Stimulated activated CD4-positive, alpha-beta T cell treated with anti-CD3 and anti-CD28 coated beads, Interleukin-1b, Interleukin-23, amount 100 ng/mL, for 1 hour (primary cell): ENCODE data around the gene LHX6.
A peak's percentile ranks its signal among the peaks of the same experiment; 100 is the strongest.

Experiments
- DNase-seq, 2 donors: peaks; one replicate each; pipeline ENCODE4 v3.0.0-alpha.2; 2020; ENCODE audit warnings: low read depth in 2 of 2

The LHX6 gene

GRCh38 chr9:122190597-122191381, 38.0 kb downstream of the LHX6 start:
- no peak for DNase-seq

GRCh38 chr9:122188369-122188768, 40.4 kb downstream of the LHX6 start:
- DNase-seq: no peak

- DNase-seq: no peak
These were observed 41.8 kb downstream of the LHX6 start for GRCh38 chr9:122186777-122187470.

- DNase-seq: no peak
These were observed 42.5 kb downstream of the LHX6 start for GRCh38 chr9:122186301-122186700.

- no peak for DNase-seq
These were observed 44.2 kb downstream of the LHX6 start for GRCh38 chr9:122184551-122184950.

- no peak for DNase-seq
These were observed 45.3 kb downstream of the LHX6 start for GRCh38 chr9:122183501-122183900.

DNA sequence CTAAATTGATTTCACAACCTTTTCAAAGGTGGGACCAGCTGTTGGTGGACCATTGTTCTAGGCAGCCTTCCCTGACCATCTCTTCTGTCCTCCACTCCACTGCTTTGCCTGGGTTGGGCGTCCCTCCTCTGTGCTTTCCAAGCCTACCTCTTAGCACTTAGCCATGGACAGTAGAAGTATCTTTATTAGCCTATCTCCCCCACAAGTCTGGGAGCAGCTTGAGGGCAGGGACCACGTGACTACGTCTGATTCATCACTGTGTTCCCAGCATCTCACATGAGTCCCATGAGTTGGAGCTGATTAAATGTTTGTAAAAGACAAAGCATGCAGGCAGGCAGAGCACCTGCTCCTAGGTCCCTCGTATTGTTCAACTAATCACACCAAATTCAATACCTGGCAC, 48.1 kb downstream of the LHX6 start:
- no peak for DNase-seq

DNA sequence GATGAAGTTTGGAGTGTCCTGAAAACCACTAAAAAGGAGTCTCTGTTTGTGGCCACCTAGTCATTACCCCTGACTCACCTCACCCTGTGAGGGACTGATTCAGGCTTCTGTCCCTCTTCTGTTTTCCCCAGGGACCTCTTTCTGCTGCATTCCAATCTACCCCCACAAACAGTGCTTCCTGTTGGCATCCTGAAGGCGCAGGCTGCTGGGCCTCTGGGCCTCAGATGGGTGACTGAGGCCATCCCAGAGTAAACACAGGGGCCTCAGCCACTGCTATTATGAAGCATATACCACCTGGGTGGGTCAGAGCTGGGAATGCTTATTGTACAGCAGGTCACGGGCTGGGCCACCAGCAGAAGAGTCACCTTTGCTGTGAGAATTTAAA, 49.1 kb downstream of the LHX6 start:
- DNase-seq: no peak

GRCh38 chr9:122179054-122179689, 49.6 kb downstream of the LHX6 start:
- DNase-seq: no peak

GRCh38 chr9:122176916-122177315, 51.8 kb downstream of the LHX6 start:
- DNase-seq: no peak

DNA sequence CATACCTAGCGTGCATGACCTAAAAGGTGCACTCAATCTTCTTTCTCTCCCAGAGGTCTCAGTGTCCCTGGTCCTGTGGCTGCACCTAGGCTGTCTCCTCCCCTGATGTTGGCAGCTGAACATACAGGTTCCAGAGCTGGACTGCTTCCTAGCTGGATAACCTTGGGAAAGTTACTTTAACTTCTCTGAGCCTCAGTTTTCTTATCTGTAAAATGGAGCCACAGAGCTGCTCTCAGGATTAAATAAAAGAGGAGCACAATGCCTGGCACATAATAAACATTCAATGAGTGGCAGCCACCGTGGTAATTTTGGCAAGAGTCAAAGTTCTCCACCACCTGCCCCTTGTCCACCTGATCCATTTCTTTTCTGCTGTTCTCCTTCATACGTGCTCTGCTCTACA, 55.1 kb downstream of the LHX6 start:
- no peak for DNase-seq

DNA sequence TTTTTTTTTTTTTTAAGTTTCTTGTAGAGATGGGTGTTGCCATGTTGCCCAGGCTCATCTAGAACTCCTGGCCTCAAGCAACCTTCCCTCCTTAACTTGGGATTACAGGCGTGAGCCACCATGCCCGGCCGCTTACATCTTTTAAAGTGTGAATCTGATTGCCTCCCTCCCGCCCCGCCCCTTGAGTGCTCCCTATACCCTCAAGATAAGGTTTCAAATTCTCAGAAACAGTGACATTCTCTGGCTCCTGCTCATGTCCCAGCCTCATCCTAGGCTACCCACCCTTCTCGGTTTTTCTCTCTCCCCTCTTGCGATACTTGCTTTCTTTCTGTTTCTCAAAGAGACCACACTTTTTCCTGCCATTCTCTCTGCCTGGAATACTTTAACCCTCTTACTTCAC, 56.6 kb downstream of the LHX6 start:
- DNase-seq: no peak

DNA sequence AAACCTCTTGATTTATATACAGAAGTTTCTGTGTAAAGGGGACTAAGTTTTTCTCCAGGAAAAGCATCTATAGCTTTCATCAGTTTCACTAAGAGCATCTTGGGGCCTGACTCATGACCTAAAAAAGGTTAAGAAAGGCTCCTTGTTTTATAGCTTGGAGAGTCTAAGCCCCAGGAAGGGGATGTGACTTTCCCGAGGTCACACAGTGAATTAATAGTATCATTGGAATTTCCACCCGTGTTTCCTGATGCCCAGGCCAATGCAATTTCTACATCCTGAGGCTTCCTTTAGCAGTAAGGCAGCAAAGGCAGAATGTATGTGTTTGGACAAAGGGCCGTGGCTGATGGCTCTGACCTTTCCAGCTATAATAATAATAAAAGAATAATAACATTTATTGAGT, 60.4 kb downstream of the LHX6 start:
- no peak for DNase-seq

DNA sequence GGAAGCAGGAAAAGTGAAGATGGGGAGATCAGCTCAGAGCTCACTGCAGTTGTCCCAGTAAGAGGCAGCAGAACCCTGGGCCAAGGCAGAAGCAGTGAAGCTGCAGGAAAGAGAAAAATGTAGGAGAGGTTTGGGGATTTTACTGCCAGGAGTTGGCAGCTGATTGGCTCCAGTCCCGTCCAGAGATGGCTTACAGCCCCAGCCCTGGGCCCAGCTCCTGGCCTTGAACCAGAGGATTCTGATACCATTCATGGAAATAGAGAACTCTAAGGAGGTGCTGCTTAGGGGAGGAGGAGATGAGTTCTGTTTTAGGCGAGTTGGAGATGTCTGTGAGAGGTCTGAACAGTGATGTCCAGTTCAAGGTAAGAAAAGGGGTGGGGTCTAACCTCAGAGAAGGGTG, 64.5 kb downstream of the LHX6 start:
- no peak for DNase-seq

GRCh38 chr9:122162415-122162814, 66.3 kb downstream of the LHX6 start:
- no peak for DNase-seq

- DNase-seq: no peak
These were observed 68.9 kb downstream of the LHX6 start for GRCh38 chr9:122159925-122160246.

DNA sequence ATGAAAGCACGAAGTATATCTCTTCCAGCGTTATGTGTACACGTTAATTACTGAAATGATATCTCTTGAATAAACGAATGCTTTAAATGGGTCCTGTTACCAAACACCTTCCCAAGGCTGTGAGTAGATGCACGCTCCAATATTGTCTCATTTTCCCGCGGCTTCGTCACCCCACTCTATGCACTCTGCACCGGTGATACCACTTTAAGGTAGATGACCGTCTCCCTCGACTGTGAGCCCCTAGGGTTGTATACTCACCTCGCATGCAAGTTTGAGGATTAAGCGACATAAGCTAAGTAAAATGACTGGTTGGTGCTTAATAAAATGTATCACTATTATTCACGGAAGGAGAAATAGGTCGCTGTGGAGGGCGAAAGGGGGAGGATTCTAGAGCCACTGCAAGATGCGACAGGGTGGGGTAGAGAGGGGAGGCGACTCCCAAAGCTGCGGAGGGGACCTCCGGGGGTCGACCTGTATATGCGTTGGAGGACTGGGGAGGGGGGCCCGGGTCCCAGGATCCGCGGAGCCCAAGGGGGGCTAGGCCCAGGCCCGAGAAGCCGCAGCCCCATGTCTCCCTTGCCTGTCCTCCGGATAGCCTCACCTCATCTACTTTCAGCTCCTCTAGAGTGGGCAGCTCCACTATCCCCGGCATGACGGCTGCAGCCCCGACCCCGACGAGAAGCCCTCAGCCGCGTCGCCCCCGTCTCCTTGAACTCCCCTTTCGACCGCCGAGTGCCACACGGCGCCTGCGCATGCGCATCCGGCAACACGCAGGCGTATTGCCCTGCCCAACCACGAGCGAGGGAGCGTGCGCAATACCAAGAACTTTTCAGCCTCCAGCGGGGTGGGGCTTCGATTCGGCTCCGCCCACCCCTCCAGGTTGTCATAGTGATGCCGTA, 69.5 kb downstream of the LHX6 start, which contains the start of the genes MORN5 and NDUFA8:
TSS of gene MORN5 (plus strand) at position 883 of the 899 bp plus-strand sequence. CDS start 65 bp downstream, outside the sequence.
TSS of gene NDUFA8 (minus strand) at position 754 of the 899 bp plus-strand sequence. CDS start at position 652, 102 bp downstream.
- DNase-seq: peak; percentile 88 to 92

DNA sequence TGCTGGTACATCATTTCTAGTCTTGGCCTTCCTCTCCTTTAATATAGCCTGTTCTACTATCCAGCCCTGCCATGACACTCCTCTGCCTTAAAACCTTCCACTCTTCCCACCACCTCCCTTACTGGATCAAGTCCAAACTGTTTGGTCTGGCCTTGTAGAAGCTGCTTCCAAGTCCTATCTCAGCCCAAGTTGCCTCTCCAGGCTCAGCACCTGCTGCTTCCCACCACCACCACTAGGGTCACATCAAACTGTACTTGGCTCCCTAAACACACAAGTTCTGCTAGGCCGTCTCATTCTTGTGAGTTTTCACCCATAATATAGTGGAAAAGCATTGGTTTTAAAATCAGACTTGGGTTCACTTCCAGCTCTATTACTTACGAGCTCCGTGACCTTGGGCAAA, 70.6 kb downstream of the LHX6 start:
- DNase-seq: peak in 1 of 2 donors; percentile 5

GRCh38 chr9:122155796-122156195, 73.0 kb downstream of the LHX6 start:
- no peak for DNase-seq
